ENCODE data around the gene ETV4.

ETV4 gene

GRCh38 chr17:43588664-43589435, 42.7 kb upstream of the ETV4 start:
- Histone ChIP-seq H3K4me2 (no peak overlapping the region), H3K27ac (no peak overlapping the region)

GRCh38 chr17:43588121-43588520, 42.0 kb upstream of the ETV4 start:
- Histone ChIP-seq H3K79me2 (ENCODE audit: insufficient read depth, low read depth) (no peaks in the 10 kb centered on the region), H3K27ac (no peak overlapping the region), H4K20me1 (ENCODE audit: insufficient read depth) (no peaks in the 10 kb centered on the region), H3K4me1 (ENCODE audit: low read depth, poor library complexity, severe bottlenecking) (no peaks in the 10 kb centered on the region), H2AFZ (ENCODE audit: low read depth) (no peak overlapping the region), H3K36me3 (ENCODE audit: insufficient read depth) (no peaks in the 10 kb centered on the region), H3K4me2 (no peak overlapping the region), H3K4me3 (IDR thresholded peaks at IDR 0.05; ENCODE audit: insufficient read depth, low read depth, low read length) (no peak overlapping the region), H3K27me3 (ENCODE audit: insufficient read depth, low read depth) (no peaks in the 10 kb centered on the region; the same call in 1 of the 2 replicates), H3K9ac (no peak overlapping the region)
- TF ChIP-seq CTCF (conservative IDR thresholded peaks at IDR 0.05; ENCODE audit: low read depth, low read length) = no peak

More at GRCh38 chr17:43588664-43589435, 42.7 kb upstream of the ETV4 start:
- Histone ChIP-seq H3K9ac (no peak overlapping the region), H3K4me3 (IDR thresholded peaks at IDR 0.05; ENCODE audit: insufficient read depth, low read depth, low read length) (no peak overlapping the region), H3K79me2 (ENCODE audit: insufficient read depth, low read depth) (no peaks in the 10 kb centered on the region), H2AFZ (ENCODE audit: low read depth) (no peak overlapping the region), H3K4me1 (ENCODE audit: low read depth, poor library complexity, severe bottlenecking) (no peaks in the 10 kb centered on the region), H3K27me3 (ENCODE audit: insufficient read depth, low read depth) (no peaks in the 10 kb centered on the region; the same call in 1 of the 2 replicates), H3K36me3 (ENCODE audit: insufficient read depth) (no peaks in the 10 kb centered on the region), H4K20me1 (ENCODE audit: insufficient read depth) (no peaks in the 10 kb centered on the region)
- no peak for TF ChIP-seq CTCF (conservative IDR thresholded peaks at IDR 0.05; ENCODE audit: low read depth, low read length)

- no peak overlapping the region for H3K27ac ChIP-seq
- H3K9ac ChIP-seq = no peak overlapping the region
- no peak overlapping the region for H2AFZ ChIP-seq (ENCODE audit: low read depth)
- no peaks in the 10 kb centered on the region for H4K20me1 ChIP-seq (ENCODE audit: insufficient read depth)
- no peak overlapping the region for H3K4me3 ChIP-seq (IDR thresholded peaks at IDR 0.05; ENCODE audit: insufficient read depth, low read depth, low read length)
- H3K79me2 ChIP-seq (ENCODE audit: insufficient read depth, low read depth) = no peaks in the 10 kb centered on the region
- H3K36me3 ChIP-seq (ENCODE audit: insufficient read depth) = no peaks in the 10 kb centered on the region
- TF ChIP-seq CTCF (conservative IDR thresholded peaks at IDR 0.05; ENCODE audit: low read depth, low read length) = no peak
- no peaks in the 10 kb centered on the region for H3K4me1 ChIP-seq (ENCODE audit: low read depth, poor library complexity, severe bottlenecking)
- H3K4me2 ChIP-seq = no peak overlapping the region
- no peaks in the 10 kb centered on the region; the same call in 1 of the 2 replicates for H3K27me3 ChIP-seq (ENCODE audit: insufficient read depth, low read depth)
Measured at GRCh38 chr17:43587647-43588046, 41.5 kb upstream of the ETV4 start.

GRCh38 chr17:43584666-43585102, 38.5 kb upstream of the ETV4 start:
- H3K4me2 ChIP-seq = no peak overlapping the region
- TF ChIP-seq CTCF (conservative IDR thresholded peaks at IDR 0.05; ENCODE audit: low read depth, low read length) = no peak
- H2AFZ ChIP-seq (ENCODE audit: low read depth) = no peak overlapping the region
- H3K4me1 ChIP-seq (ENCODE audit: low read depth, poor library complexity, severe bottlenecking) = no peaks in the 10 kb centered on the region
- no peaks in the 10 kb centered on the region; the same call in 1 of the 2 replicates for H3K27me3 ChIP-seq (ENCODE audit: insufficient read depth, low read depth)
- H3K4me3 ChIP-seq (IDR thresholded peaks at IDR 0.05; ENCODE audit: insufficient read depth, low read depth, low read length) = no peak overlapping the region
- no peaks in the 10 kb centered on the region for H3K36me3 ChIP-seq (ENCODE audit: insufficient read depth)
- H3K79me2 ChIP-seq (ENCODE audit: insufficient read depth, low read depth) = no peaks in the 10 kb centered on the region
- H3K27ac ChIP-seq = no peak overlapping the region
- no peaks in the 10 kb centered on the region for H4K20me1 ChIP-seq (ENCODE audit: insufficient read depth)
- no peak overlapping the region for H3K9ac ChIP-seq

Data from KMS-11 (cell line).